ENCODE data around the gene CCZ1B. TPM values are rescaled to one million over a fixed set of nuclear protein-coding genes. Genes with fewer than 3 reads are reported as not detected.
"Not testable (repeated sequence)": the region's sequence is repeated elsewhere in the genome, so short reads cannot be mapped to it uniquely, and the experiment has no call there.

Gene CCZ1B
- polyA plus RNA-seq = 73.1 and 100 TPM in 2 replicates
- 83.1 and 84.0 TPM in 2 replicates for polyA minus RNA-seq

- TF ChIP-seq REST (IDR thresholded peaks at IDR 0.05; ENCODE audit: borderline replicate concordance) (peak; percentile 16), POLR2AphosphoS5 (IDR thresholded peaks at IDR 0.05) (peak; percentile 60)
- not testable (repeated sequence) for H3K79me2 ChIP-seq (replicated peaks; ENCODE audit: insufficient read depth, low read length); H3K9me3 ChIP-seq (ENCODE audit: low read length); H3F3A ChIP-seq (ENCODE audit: insufficient read depth, low read length, poor library complexity, severe bottlenecking); H3K36me3 ChIP-seq (ENCODE audit: insufficient read depth, low read length); H4K20me1 ChIP-seq (ENCODE audit: insufficient read depth); H3K4me2 ChIP-seq (ENCODE audit: low read length); H3K27me3 ChIP-seq (ENCODE audit: insufficient read depth, low read depth, low read length); H3K9me2 ChIP-seq (ENCODE audit: insufficient read depth, low read length)
- Histone ChIP-seq H3K9ac (ENCODE audit: low read length) (peak within 1 kb of the TSS; percentile 50), H3K27ac (ENCODE audit: low read length) (peak within 1 kb of the TSS; percentile 77), H2AFZ (ENCODE audit: low read depth, low read length) (peak within 1 kb of the TSS; percentile 27), H3K4me3 (ENCODE audit: low read length) (peak within 1 kb of the TSS; percentile 58)
Measured at GRCh38 chr7:6826151-6826550, at the start of gene CCZ1B. TSS of gene CCZ1B (minus strand) at chr7:6826275. CDS start at chr7:6826197, 78 bp downstream.

- H3K79me2 ChIP-seq (replicated peaks; ENCODE audit: insufficient read depth, low read length); H3K4me3 ChIP-seq (ENCODE audit: low read length); H3K27ac ChIP-seq (ENCODE audit: low read length); H3K36me3 ChIP-seq (ENCODE audit: insufficient read depth, low read length); H3K9me2 ChIP-seq (ENCODE audit: insufficient read depth, low read length); H4K20me1 ChIP-seq (ENCODE audit: insufficient read depth); H3K4me2 ChIP-seq (ENCODE audit: low read length); H3K9ac ChIP-seq (ENCODE audit: low read length); H3K9me3 ChIP-seq (ENCODE audit: low read length); H2AFZ ChIP-seq (ENCODE audit: low read depth, low read length); H3K27me3 ChIP-seq (ENCODE audit: insufficient read depth, low read depth, low read length); H3F3A ChIP-seq (ENCODE audit: insufficient read depth, low read length, poor library complexity, severe bottlenecking): not testable (repeated sequence)
Measured at GRCh38 chr7:6875022-6875421, 48.9 kb upstream of the CCZ1B start.

GRCh38 chr7:6872246-6872945, 46.3 kb upstream of the CCZ1B start:
- H3K9ac ChIP-seq (ENCODE audit: low read length); H3K36me3 ChIP-seq (ENCODE audit: insufficient read depth, low read length); H3K27ac ChIP-seq (ENCODE audit: low read length); H2AFZ ChIP-seq (ENCODE audit: low read depth, low read length); H3F3A ChIP-seq (ENCODE audit: insufficient read depth, low read length, poor library complexity, severe bottlenecking); H3K4me3 ChIP-seq (ENCODE audit: low read length); H3K9me3 ChIP-seq (ENCODE audit: low read length); H3K27me3 ChIP-seq (ENCODE audit: insufficient read depth, low read depth, low read length); H3K9me2 ChIP-seq (ENCODE audit: insufficient read depth, low read length); H3K4me2 ChIP-seq (ENCODE audit: low read length); H3K79me2 ChIP-seq (replicated peaks; ENCODE audit: insufficient read depth, low read length); H4K20me1 ChIP-seq (ENCODE audit: insufficient read depth): not testable (repeated sequence)

- not testable (repeated sequence) for H2AFZ ChIP-seq (ENCODE audit: low read depth, low read length)
Measured at GRCh38 chr7:6871421-6872144, 45.5 kb upstream of the CCZ1B start.

GRCh38 chr7:6864751-6865150, 38.7 kb upstream of the CCZ1B start:
- not testable (repeated sequence) for H3K9ac ChIP-seq (ENCODE audit: low read length); H3K9me3 ChIP-seq (ENCODE audit: low read length); H3K27ac ChIP-seq (ENCODE audit: low read length); H3K4me3 ChIP-seq (ENCODE audit: low read length); H3K36me3 ChIP-seq (ENCODE audit: insufficient read depth, low read length); H3K79me2 ChIP-seq (replicated peaks; ENCODE audit: insufficient read depth, low read length); H3K4me2 ChIP-seq (ENCODE audit: low read length); H3K9me2 ChIP-seq (ENCODE audit: insufficient read depth, low read length); H3K27me3 ChIP-seq (ENCODE audit: insufficient read depth, low read depth, low read length); H2AFZ ChIP-seq (ENCODE audit: low read depth, low read length); H4K20me1 ChIP-seq (ENCODE audit: insufficient read depth); H3F3A ChIP-seq (ENCODE audit: insufficient read depth, low read length, poor library complexity, severe bottlenecking)

More at GRCh38 chr7:6871421-6872144, 45.5 kb upstream of the CCZ1B start:
- H3F3A ChIP-seq (ENCODE audit: insufficient read depth, low read length, poor library complexity, severe bottlenecking); H3K27ac ChIP-seq (ENCODE audit: low read length); H3K9me3 ChIP-seq (ENCODE audit: low read length); H3K27me3 ChIP-seq (ENCODE audit: insufficient read depth, low read depth, low read length); H3K9ac ChIP-seq (ENCODE audit: low read length); H3K79me2 ChIP-seq (replicated peaks; ENCODE audit: insufficient read depth, low read length); H3K9me2 ChIP-seq (ENCODE audit: insufficient read depth, low read length); H3K4me3 ChIP-seq (ENCODE audit: low read length); H3K36me3 ChIP-seq (ENCODE audit: insufficient read depth, low read length); H3K4me2 ChIP-seq (ENCODE audit: low read length); H4K20me1 ChIP-seq (ENCODE audit: insufficient read depth): not testable (repeated sequence)

- not testable (repeated sequence) for H3K9me2 ChIP-seq (ENCODE audit: insufficient read depth, low read length); H3F3A ChIP-seq (ENCODE audit: insufficient read depth, low read length, poor library complexity, severe bottlenecking); H3K79me2 ChIP-seq (replicated peaks; ENCODE audit: insufficient read depth, low read length); H3K9ac ChIP-seq (ENCODE audit: low read length); H3K4me2 ChIP-seq (ENCODE audit: low read length); H2AFZ ChIP-seq (ENCODE audit: low read depth, low read length); H3K36me3 ChIP-seq (ENCODE audit: insufficient read depth, low read length); H3K27ac ChIP-seq (ENCODE audit: low read length); H3K4me3 ChIP-seq (ENCODE audit: low read length); H3K9me3 ChIP-seq (ENCODE audit: low read length); H4K20me1 ChIP-seq (ENCODE audit: insufficient read depth); H3K27me3 ChIP-seq (ENCODE audit: insufficient read depth, low read depth, low read length)
Measured at GRCh38 chr7:6864188-6864587, 38.1 kb upstream of the CCZ1B start.

Data from neural cell (in vitro differentiated cells).